K562 (cell line): ENCODE data around the gene BRSK1.

Source experiments
- CC2D1A ChIP-seq: fragments of 450-650 bp; IDR thresholded peaks from 2 replicates; pipeline ENCODE4 v1.6.1; 2017; ENCODE audit warnings: mild to moderate bottlenecking
- CTCF ChIP-seq, 3 experiments: IDR thresholded peaks in 2 of 3; conservative IDR thresholded peaks in 1 of 3; 2 replicates each; pipeline ENCODE4 v1.5.1; 2011 to 2012; ENCODE audit warnings: low read length in 3 of 3, mild to moderate bottlenecking in 3 of 3, control low read depth in 2 of 3, improper control_type of control experiment in 1 of 3, inconsistent platforms in 1 of 3, low read depth in 1 of 3, mixed read lengths in 1 of 3, moderate library complexity in 1 of 3; ENCODE audit not compliant: insufficient read depth in 2 of 3
- EHMT2 ChIP-seq: fragments of 450-650 bp; IDR thresholded peaks from 2 replicates; pipeline ENCODE4 v1.6.1; 2018; ENCODE audit warnings: antibody characterized with exemption
- EZH2 ChIP-seq: IDR thresholded peaks from 2 replicates; pipeline ENCODE4 v1.6.1; 2012; ENCODE audit warnings: low read depth, mild to moderate bottlenecking, inconsistent platforms, low read length, borderline replicate concordance
- MAFG ChIP-seq: fragments of 450-650 bp; conservative IDR thresholded peaks from 2 replicates; pipeline ENCODE4 v1.6.1; 2016; ENCODE audit warnings: missing genetic modification characterization, missing compliant biosample characterization
- POLR2A ChIP-seq: fragments of 450-650 bp; conservative IDR thresholded peaks from 2 replicates; pipeline ENCODE4 v1.6.1; 2016
- POLR2AphosphoS5 ChIP-seq: IDR thresholded peaks from 2 replicates; pipeline ENCODE4 v1.6.1; 2011; ENCODE audit warnings: mild to moderate bottlenecking, low read depth, low read length, moderate library complexity; ENCODE audit not compliant: control insufficient read depth, insufficient read depth
- RBM39 ChIP-seq: fragments of 200-400 bp; formaldehyde crosslinking; optimal IDR thresholded peaks from 2 replicates; pipeline ENCODE3; 2018; ENCODE audit warnings: low read depth, low read length
- U2AF2 ChIP-seq: fragments of 200-400 bp; formaldehyde crosslinking; optimal IDR thresholded peaks from 2 replicates; pipeline ENCODE3; 2017; ENCODE audit warnings: low read depth, mild to moderate bottlenecking, low read length
- ZNF274 ChIP-seq: IDR thresholded peaks from 2 replicates; pipeline ENCODE4 v1.6.1; 2011; ENCODE audit warnings: low read depth, mild to moderate bottlenecking, low read length, moderate library complexity, borderline replicate concordance
- ZNF644 ChIP-seq: fragments of 200-800 bp; sonication (Bioruptor generic); IDR thresholded peaks from 2 replicates; pipeline ENCODE4 v1.6.1; 2016; ENCODE audit warnings: low read depth, missing genetic modification characterization, missing compliant biosample characterization
- ZNF778 ChIP-seq: fragments of 450-650 bp; formaldehyde crosslinking; IDR thresholded peaks from 2 replicates; pipeline ENCODE4 v1.4.0; 2020; ENCODE audit warnings: mild to moderate bottlenecking, moderate library complexity

GRCh38 chr19:55254625-55254977 is 29.2 kb upstream of the BRSK1 start:
- TF ChIP-seq POLR2A (no peak), ZNF274 (no peak), CTCF (IDR thresholded peaks at IDR 0.05 in 2 of 3, conservative IDR thresholded peaks at IDR 0.05 in 1 of 3; ENCODE audit: insufficient read depth in 2 of 3, low read depth in 1 of 3, low read length in 3 of 3) (no peak), EHMT2 (no peak), U2AF2 (no peak), POLR2AphosphoS5 (no peak), ZNF778 (CRISPR knock-in tag) (no peak), RBM39 (no peak), CC2D1A (no peak), EZH2 (no peak), MAFG (tag) (no peak), ZNF644 (no peak)
